K562 (cell line): ENCODE results near the gene MICOS13. TPM values are rescaled to one million over a fixed set of nuclear protein-coding genes. Genes with fewer than 3 reads are reported as not detected.

Experiments
- CEBPG ChIP-seq, 3 experiments: fragments of 200-800 bp in 1 of 3; sonication (Bioruptor generic) in 1 of 3; sonication (generic) in 1 of 3; formaldehyde crosslinking in 1 of 3; IDR thresholded peaks in 2 of 3; conservative IDR thresholded peaks in 1 of 3; 2 replicates each; pipeline versions ENCODE4 v1.6.1 to v1.8.0; 2016 to 2022; ENCODE audit warnings: missing compliant biosample characterization in 2 of 3, missing genetic modification characterization in 2 of 3, mild to moderate bottlenecking in 1 of 3, missing genetic modification reagents in 1 of 3
- CHD2 ChIP-seq: IDR thresholded peaks from 2 replicates; pipeline ENCODE4 v1.6.1; 2011; ENCODE audit warnings: low read depth, low read length
- COPS2 ChIP-seq: fragments of 450-650 bp; conservative IDR thresholded peaks from 2 replicates; pipeline ENCODE4 v1.6.1; 2016; ENCODE audit warnings: mild to moderate bottlenecking, moderate library complexity
- CREBBP ChIP-seq: IDR thresholded peaks from one replicate; pipeline ENCODE4 v1.6.1; 2012; ENCODE audit warnings: low read depth, mild to moderate bottlenecking, control low read depth, inconsistent platforms, low read length
- ELK1 ChIP-seq: sonication (generic); formaldehyde crosslinking; IDR thresholded peaks from 2 replicates; pipeline ENCODE4 v1.8.1; 2022; ENCODE audit warnings: missing genetic modification reagents
- HMG20A ChIP-seq: fragments of 450-650 bp; formaldehyde crosslinking; conservative IDR thresholded peaks from 2 replicates; pipeline ENCODE4 v1.4.0; 2020; ENCODE audit warnings: mild to moderate bottlenecking, mixed read lengths
- KLF16 ChIP-seq: IDR thresholded peaks from 2 replicates; pipeline ENCODE4 v1.6.1; 2016; ENCODE audit warnings: antibody characterized with exemption
- LCOR ChIP-seq: sonication (generic); formaldehyde crosslinking; IDR thresholded peaks from 2 replicates; pipeline ENCODE4 v1.8.0; 2022; ENCODE audit warnings: mild to moderate bottlenecking, missing genetic modification reagents
- MBD1 ChIP-seq: fragments of 250-450 bp; sonication (Bioruptor Pico); IDR thresholded peaks from 2 replicates; pipeline ENCODE4 v1.8.0; 2022; ENCODE audit warnings: inconsistent platforms
- MCM5 ChIP-seq: fragments of 450-650 bp; IDR thresholded peaks from 2 replicates; pipeline ENCODE4 v1.6.1; 2016; ENCODE audit warnings: low read depth
- NKRF ChIP-seq: fragments of 450-650 bp; IDR thresholded peaks from 2 replicates; pipeline ENCODE4 v1.6.1; 2016; ENCODE audit warnings: borderline replicate concordance
- RBM14 ChIP-seq: fragments of 200-400 bp; formaldehyde crosslinking; IDR thresholded peaks from 2 replicates; pipeline ENCODE4 v1.6.1; 2018; ENCODE audit warnings: low read depth, mild to moderate bottlenecking, low read length, moderate library complexity, borderline replicate concordance; ENCODE audit not compliant: insufficient read depth
- SAP30 ChIP-seq: fragments of 200-600 bp; sonication (generic); IDR thresholded peaks from 2 replicates; pipeline ENCODE4 v1.6.1; 2012; ENCODE audit warnings: borderline replicate concordance, low read depth, mild to moderate bottlenecking, moderate library complexity, low read length, control low read depth, inconsistent platforms; ENCODE audit not compliant: insufficient read depth, poor library complexity, severe bottlenecking
- SMARCC2 ChIP-seq: fragments of 450-650 bp; IDR thresholded peaks from 2 replicates; pipeline ENCODE4 v1.6.1; 2017; ENCODE audit warnings: antibody characterized with exemption, moderate library complexity, mild to moderate bottlenecking, low read depth
- SNIP1 ChIP-seq: fragments of 450-650 bp; IDR thresholded peaks from 2 replicates; pipeline ENCODE4 v1.7.1; 2017; ENCODE audit warnings: low read depth, mild to moderate bottlenecking
- SP1 ChIP-seq: sonication (generic); formaldehyde crosslinking; IDR thresholded peaks from 2 replicates; pipeline ENCODE4 v1.8.1; 2022; ENCODE audit warnings: mild to moderate bottlenecking, missing genetic modification reagents
- XRCC4 ChIP-seq: IDR thresholded peaks from one replicate; pipeline ENCODE4 v1.6.1; 2011; ENCODE audit not compliant: insufficient read depth, insufficient read length; ENCODE audit errors: extremely low read depth
- ZBTB1 ChIP-seq: sonication (generic); formaldehyde crosslinking; IDR thresholded peaks from 2 replicates; pipeline ENCODE4 v1.8.1; 2023; ENCODE audit warnings: missing genetic modification reagents, low read depth, mild to moderate bottlenecking, borderline replicate concordance
- ZNF24 ChIP-seq: fragments of 450-650 bp; IDR thresholded peaks from 2 replicates; pipeline ENCODE4 v1.6.1; 2016
- ZNF639 ChIP-seq, 2 experiments: fragments of 200-800 bp in 1 of 2; sonication (Bioruptor generic) in 1 of 2; sonication (generic) in 1 of 2; formaldehyde crosslinking in 1 of 2; IDR thresholded peaks in 1 of 2; conservative IDR thresholded peaks in 1 of 2; 2 replicates each; pipeline versions ENCODE4 v1.5.0 to v1.6.1; 2016 to 2020; ENCODE audit warnings: missing compliant biosample characterization in 1 of 2, missing genetic modification characterization in 1 of 2, missing genetic modification reagents in 1 of 2
- ZNF766 ChIP-seq: fragments of 200-800 bp; sonication (Bioruptor generic); conservative IDR thresholded peaks from 2 replicates; pipeline ENCODE4 v1.6.1; 2016; ENCODE audit warnings: missing genetic modification characterization, missing compliant biosample characterization
- polyA plus RNA-seq, 8 experiments: library from polyadenylated mRNA; depleted of rRNA in 4 of 8; stranded (reverse) in 5 of 8; unstranded in 3 of 8; fragments of >200 nt; fragmentation: Nextera tagmentation in 2 of 8; fragmentation: Illumina TruSeq in 1 of 8; extraction: Ambion mirVana in 2 of 8; extraction: Trizol in 1 of 8; gene quantifications; 2 replicates each; pipeline versions ENCODE4 v1.2.1 to v1.2.3, GENCODE V29; 2011 to 2014; ENCODE audit warnings: inconsistent platforms in 1 of 8, missing spikeins in 1 of 8
- total RNA-seq, 7 experiments: library from RNA; depleted of rRNA in 6 of 7; stranded (reverse); fragments of >200 nt in 6 of 7; fragmentation: Illumina TruSeq in 2 of 7; extraction: Trizol in 2 of 7; gene quantifications; 2 replicates each; pipeline versions ENCODE4 v1.2.1 to v1.2.3, GENCODE V29; 2011 to 2021; ENCODE audit warnings: low replicate concordance in 1 of 7

Gene MICOS13
- total and polyA plus RNA-seq, 9 of the 15 experiments (the other 6 are each of a cell fraction or from before 2014, with no cell fraction given) = 15.5 to 220 (median 49.4) TPM

GRCh38 chr19:5690955-5691821 lies 10.9 kb upstream of the MICOS13 start (continued):
- TF ChIP-seq SAP30 (no peak), NKRF (no peak), XRCC4 (no peak), ELK1 (no peak), COPS2 (no peak), ZNF639 (CRISPR knock-in tag; conservative IDR thresholded peaks at IDR 0.05 in 1 of 2, IDR thresholded peaks at IDR 0.05 in 1 of 2) (no peak), LCOR (CRISPR knock-in tag) (peak; percentile 4; the same call in 1 of the 2 replicates), SMARCC2 (no peak), ZBTB1 (CRISPR knock-in tag) (no peak), HMG20A (CRISPR knock-in tag) (no peak), ZNF766 (CRISPR knock-in tag) (no peak), RBM14 (no peak), MCM5 (no peak), SNIP1 (no peak), ZNF24 (no peak), MBD1 (no peak), SP1 (CRISPR knock-in tag) (no peak; the same call in 1 of the 2 replicates), KLF16 (no peak), CHD2 (peak; percentile 36; the same call in 1 of the 2 replicates), CEBPG (CRISPR knock-in tag; IDR thresholded peaks at IDR 0.05) (no peak), CEBPG (tag; conservative IDR thresholded peaks at IDR 0.05 in 1 of 2, IDR thresholded peaks at IDR 0.05 in 1 of 2) (no peak), CREBBP (no peak)
